Dermis lymphatic vessel endothelial cell (primary cell): Measurements from ENCODE around the gene GOLGA6L9. TPM values are rescaled to one million over a fixed set of nuclear protein-coding genes. Genes with fewer than 3 reads are reported as not detected.

ENCODE experiments used
- total RNA-seq: library from RNA; depleted of rRNA; stranded (reverse); fragments of >200 nt; gene quantifications from 2 replicates; pipeline ENCODE4 v1.2.1, GENCODE V29; 2014

GOLGA6L9 gene, protein sequence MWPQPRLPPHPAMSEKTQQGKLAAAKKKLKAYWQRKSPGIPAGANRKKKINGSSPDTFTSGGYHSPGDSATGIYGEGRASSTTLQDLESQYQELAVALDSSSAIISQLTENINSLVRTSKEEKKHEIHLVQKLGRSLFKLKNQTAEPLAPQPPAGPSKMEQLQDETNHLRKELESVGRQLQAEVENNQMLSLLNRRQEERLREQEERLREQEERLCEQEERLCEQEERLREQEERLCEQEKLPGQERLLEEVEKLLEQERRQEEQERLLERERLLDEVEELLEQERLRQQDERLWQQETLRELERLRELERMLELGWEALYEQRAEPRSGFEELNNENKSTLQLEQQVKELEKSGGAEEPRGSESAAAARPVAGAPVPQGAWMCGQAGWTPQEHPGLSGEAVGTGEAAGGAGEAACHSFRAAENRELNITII
- 0.43 and 1.4 TPM in 2 replicates for total RNA-seq

DNA sequence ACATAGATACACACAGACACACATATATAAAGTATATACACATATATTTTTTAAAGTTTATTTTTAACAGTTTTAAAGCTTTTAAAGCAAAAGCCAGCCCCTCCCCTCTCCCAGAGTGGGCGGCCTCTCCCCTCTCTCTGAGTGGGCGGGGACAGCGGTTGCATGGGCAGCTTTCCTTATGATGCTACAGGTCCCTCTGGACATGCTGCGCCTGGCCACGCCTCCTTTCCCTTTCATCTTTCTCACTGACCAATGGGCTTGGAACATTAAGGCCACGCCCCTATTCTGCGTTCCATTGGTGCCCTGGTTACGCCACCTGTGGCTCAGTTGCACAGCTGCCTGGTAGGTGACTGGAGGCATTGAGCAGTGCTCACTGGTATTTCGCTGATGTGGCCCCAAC lies at the start of gene GOLGA6L9:
Gene GOLGA6L9, plus strand, starts transcription at position 124 of the 400 bp plus-strand sequence. Its CDS starts 264 bp downstream, at position 388.

Other genes starting within 250 kb of the GOLGA6L9 start
- 16.3 and 17.4 TPM in 2 replicates for gene EFL1, start 167.1 kb upstream of the GOLGA6L9 start, total RNA-seq
- gene SAXO2, start 167.0 kb upstream of the GOLGA6L9 start, total RNA-seq = 0.26 and 1.3 TPM in 2 replicates
- gene GOLGA6L10, start 80.3 kb upstream of the GOLGA6L9 start, total RNA-seq = 0.22 and 0.60 TPM in 2 replicates
- gene RPS17, start 110.6 kb downstream of the GOLGA6L9 start, total RNA-seq = 2,080 and 2,652 TPM in 2 replicates
- under 0.01 and 0.17 TPM in 2 replicates for gene CPEB1, start 217.5 kb downstream of the GOLGA6L9 start, total RNA-seq